Nephron progenitor cell (in vitro differentiated cells): ENCODE results near the gene TMEM201.

ENCODE experiments used
- DNase-seq: peaks from one replicate; pipeline ENCODE4 v3.0.0; 2021
- H3K27ac Mint-ChIP-seq: 2 replicates; pipeline ENCODE4 v1.8.0; 2021; ENCODE audit warnings: mild to moderate bottlenecking, moderate library complexity, mixed read lengths
- H3K27me3 Mint-ChIP-seq: 2 replicates; pipeline ENCODE4 v1.8.0; 2021; ENCODE audit warnings: mild to moderate bottlenecking, low read depth, mixed read lengths; ENCODE audit not compliant: poor library complexity
- H3K36me3 Mint-ChIP-seq: 2 replicates; pipeline ENCODE4 v1.8.0; 2021; ENCODE audit warnings: low read depth, mixed read lengths
- H3K4me1 Mint-ChIP-seq: 2 replicates; pipeline ENCODE4 v1.8.0; 2021; ENCODE audit warnings: mixed read lengths
- H3K4me3 Mint-ChIP-seq: 2 replicates; pipeline ENCODE4 v1.8.0; 2021; ENCODE audit warnings: mild to moderate bottlenecking, moderate library complexity, mixed read lengths
- H3K9me3 Mint-ChIP-seq: 2 replicates; pipeline ENCODE4 v1.8.0; 2021; ENCODE audit warnings: mild to moderate bottlenecking, moderate library complexity, mixed read lengths
- CTCF ChIP-seq: fragments of 200-600 bp; sonication (generic); IDR thresholded peaks from 2 replicates; pipeline ENCODE4 v1.5.0; 2021; ENCODE audit warnings: antibody characterized with exemption

The TMEM201 gene

DNA sequence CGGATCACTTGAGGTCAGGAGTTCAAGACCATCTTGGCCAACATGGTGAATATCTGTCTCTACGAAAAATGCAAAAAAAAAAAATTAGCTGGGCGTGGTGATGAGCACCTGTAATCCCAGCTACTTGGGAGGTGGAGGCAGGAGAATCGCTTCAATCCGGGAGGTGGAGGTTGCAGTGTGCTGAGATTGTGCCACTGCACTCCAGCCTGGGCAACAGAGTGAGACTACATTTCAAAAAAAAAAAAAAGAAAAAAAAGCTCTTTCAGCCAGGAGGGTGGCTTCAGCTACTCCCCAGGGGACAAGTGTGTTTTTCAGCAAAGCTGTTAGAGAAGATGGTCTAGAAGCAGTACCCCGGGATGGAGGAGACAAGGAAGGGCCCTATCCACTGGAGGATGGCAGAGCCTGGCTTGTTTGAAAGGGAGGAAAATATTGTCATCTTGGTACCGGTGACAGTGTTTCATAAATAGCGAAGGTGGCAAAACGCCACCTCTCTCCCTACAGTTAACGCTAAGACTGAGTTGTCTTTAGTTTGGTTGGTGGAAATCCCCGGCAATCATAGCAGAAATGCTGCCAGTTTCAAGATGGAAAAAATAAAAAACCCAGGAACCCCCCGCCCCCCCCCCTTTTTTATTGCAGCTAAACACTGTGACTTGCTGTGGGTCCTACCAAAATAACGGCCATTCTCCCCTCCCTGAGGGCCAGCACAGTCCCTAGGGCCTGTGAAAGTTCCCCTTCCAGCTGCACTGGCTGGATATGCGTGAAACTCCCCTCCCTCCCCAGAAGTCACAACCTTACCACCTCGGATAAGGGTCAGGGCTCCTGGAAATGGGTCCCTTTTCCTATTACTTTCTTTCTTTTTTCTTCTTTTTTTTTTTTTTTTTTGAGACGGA lies 66.4 kb downstream of the TMEM201 start:
- no peak overlapping the region for H3K4me3 Mint-ChIP-seq
- H3K36me3 Mint-ChIP-seq = no peaks in the 10 kb centered on the region
- H3K9me3 Mint-ChIP-seq = no peaks in the 10 kb centered on the region
- no peak for TF ChIP-seq CTCF
- no peak overlapping the region for H3K27ac Mint-ChIP-seq
- DNase-seq = no peak
- H3K4me1 Mint-ChIP-seq = peaks cover 20% of the 10 kb centered on the region
- H3K27me3 Mint-ChIP-seq = peaks cover 64% of the 10 kb centered on the region

- Mint-ChIP-seq H3K27ac (no peak overlapping the region), H3K9me3 (no peaks in the 10 kb centered on the region), H3K4me3 (no peak overlapping the region), H3K27me3 (peaks cover 61% of the 10 kb centered on the region), H3K4me1 (peaks cover 20% of the 10 kb centered on the region), H3K36me3 (no peaks in the 10 kb centered on the region)
- no peak for DNase-seq
- no peak for TF ChIP-seq CTCF
Observed at GRCh38 chr1:9655836-9656235, 67.1 kb downstream of the TMEM201 start.

GRCh38 chr1:9657521-9658032 lies 68.9 kb downstream of the TMEM201 start:
- Mint-ChIP-seq H3K36me3 (no peaks in the 10 kb centered on the region), H3K27me3 (peaks cover 58% of the 10 kb centered on the region), H3K4me3 (no peak overlapping the region), H3K27ac (no peak overlapping the region), H3K9me3 (no peaks in the 10 kb centered on the region), H3K4me1 (peaks cover 15% of the 10 kb centered on the region)
- DNase-seq = no peak
- no peak for TF ChIP-seq CTCF

GRCh38 chr1:9658199-9658598 lies 69.5 kb downstream of the TMEM201 start:
- DNase-seq = no peak
- H3K4me3 Mint-ChIP-seq = no peak overlapping the region
- peaks cover 15% of the 10 kb centered on the region for H3K4me1 Mint-ChIP-seq
- H3K9me3 Mint-ChIP-seq = no peaks in the 10 kb centered on the region
- H3K36me3 Mint-ChIP-seq = no peaks in the 10 kb centered on the region
- TF ChIP-seq CTCF = no peak
- no peak overlapping the region for H3K27ac Mint-ChIP-seq
- peaks cover 53% of the 10 kb centered on the region for H3K27me3 Mint-ChIP-seq

DNA sequence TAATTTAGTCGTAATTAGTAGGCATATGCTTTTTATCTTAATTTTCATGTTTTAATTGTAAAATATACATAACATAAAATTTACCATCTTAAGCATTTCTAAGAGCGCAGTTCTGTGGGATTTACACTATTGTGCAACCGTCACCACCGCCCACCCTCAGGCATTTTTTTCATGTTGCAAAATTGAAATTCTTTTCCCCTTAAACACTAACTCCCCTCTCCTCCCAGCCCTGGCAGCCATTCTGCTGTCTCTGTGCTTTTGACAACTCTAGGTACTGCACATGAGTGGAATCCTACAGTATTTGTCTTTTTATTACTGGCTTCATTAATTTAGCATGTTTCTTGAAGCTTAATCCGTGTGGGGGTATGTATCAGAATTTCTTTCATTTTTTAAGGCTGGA lies 70.6 kb downstream of the TMEM201 start:
- DNase-seq = no peak
- peaks cover 44% of the 10 kb centered on the region for H3K27me3 Mint-ChIP-seq
- no peak for TF ChIP-seq CTCF
- H3K27ac Mint-ChIP-seq = no peak overlapping the region
- H3K4me3 Mint-ChIP-seq = no peak overlapping the region
- no peaks in the 10 kb centered on the region for H3K9me3 Mint-ChIP-seq
- H3K4me1 Mint-ChIP-seq = peaks cover 6% of the 10 kb centered on the region
- no peaks in the 10 kb centered on the region for H3K36me3 Mint-ChIP-seq

GRCh38 chr1:9663257-9663656 lies 74.5 kb downstream of the TMEM201 start:
- Mint-ChIP-seq H3K4me3 (no peak overlapping the region), H3K36me3 (no peaks in the 10 kb centered on the region), H3K27me3 (peaks cover 44% of the 10 kb centered on the region), H3K27ac (no peak overlapping the region), H3K4me1 (no peaks in the 10 kb centered on the region), H3K9me3 (no peaks in the 10 kb centered on the region)
- DNase-seq = no peak
- no peak for TF ChIP-seq CTCF
